D721Med (cell line): ENCODE measurements around the gene DDX10.
A peak's percentile ranks its signal among the peaks of the same experiment; 100 is the strongest.

Source experiments
- DNase-seq: peaks from one replicate; pipeline ENCODE4 v3.0.0; 2011; ENCODE audit warnings: low spot score; ENCODE audit not compliant: insufficient read length
- FAIRE-seq: peaks from 2 replicates; lab custom pipeline; 2011; peaks lifted over from hg19 to GRCh38; lab: Jason Lieb, UNC
- TF ChIP-seq, protein P1 (sequence below): IDR thresholded peaks from 2 replicates; pipeline ENCODE4 v1.5.1; 2012; ENCODE audit warnings: mild to moderate bottlenecking, control low read depth; ENCODE audit not compliant: insufficient read depth; ENCODE audit errors: missing control alignments

The DDX10 gene

DNA sequence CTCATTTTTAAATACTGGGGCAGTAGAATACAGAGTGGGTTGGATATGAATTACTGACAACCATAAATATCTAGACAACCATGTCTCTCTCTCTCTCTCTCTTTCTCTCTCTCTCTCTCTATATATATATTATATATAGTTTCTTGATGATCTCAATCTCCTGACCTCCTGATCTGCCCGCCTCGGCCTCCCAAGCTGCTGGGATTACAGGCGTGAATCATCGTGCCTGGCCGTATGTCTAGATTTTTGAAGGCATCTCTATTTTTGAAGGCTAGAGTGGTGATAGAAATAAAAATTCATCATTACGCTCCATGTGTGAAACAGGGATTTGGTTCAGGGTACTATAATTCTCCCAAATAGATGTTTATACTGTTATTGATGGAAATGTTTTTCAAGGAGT, 84.1 kb downstream of the DDX10 start:
- FAIRE-seq (no peak), DNase-seq (no peak)
- TF ChIP-seq, protein P1, sequence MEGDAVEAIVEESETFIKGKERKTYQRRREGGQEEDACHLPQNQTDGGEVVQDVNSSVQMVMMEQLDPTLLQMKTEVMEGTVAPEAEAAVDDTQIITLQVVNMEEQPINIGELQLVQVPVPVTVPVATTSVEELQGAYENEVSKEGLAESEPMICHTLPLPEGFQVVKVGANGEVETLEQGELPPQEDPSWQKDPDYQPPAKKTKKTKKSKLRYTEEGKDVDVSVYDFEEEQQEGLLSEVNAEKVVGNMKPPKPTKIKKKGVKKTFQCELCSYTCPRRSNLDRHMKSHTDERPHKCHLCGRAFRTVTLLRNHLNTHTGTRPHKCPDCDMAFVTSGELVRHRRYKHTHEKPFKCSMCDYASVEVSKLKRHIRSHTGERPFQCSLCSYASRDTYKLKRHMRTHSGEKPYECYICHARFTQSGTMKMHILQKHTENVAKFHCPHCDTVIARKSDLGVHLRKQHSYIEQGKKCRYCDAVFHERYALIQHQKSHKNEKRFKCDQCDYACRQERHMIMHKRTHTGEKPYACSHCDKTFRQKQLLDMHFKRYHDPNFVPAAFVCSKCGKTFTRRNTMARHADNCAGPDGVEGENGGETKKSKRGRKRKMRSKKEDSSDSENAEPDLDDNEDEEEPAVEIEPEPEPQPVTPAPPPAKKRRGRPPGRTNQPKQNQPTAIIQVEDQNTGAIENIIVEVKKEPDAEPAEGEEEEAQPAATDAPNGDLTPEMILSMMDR: no peak

DNA sequence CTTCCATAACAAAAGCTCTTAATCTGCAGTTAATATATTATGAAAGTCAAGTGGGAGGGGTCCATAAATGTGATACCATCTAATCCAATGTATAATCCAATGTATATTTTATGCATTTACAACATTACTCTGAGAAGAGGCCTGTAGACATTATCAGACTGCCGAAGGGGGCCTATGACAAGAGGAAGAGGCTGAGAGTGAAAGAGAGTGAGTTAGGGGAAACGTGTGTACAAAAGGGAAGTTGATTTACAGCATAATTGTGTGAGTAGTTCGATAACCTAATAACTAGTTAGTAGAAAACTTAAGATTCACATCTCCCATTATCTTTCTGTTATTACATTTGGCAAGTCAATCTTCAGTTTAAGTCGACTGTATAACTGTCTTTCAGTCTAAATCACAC, 86.6 kb downstream of the DDX10 start:
- TF ChIP-seq, protein P1: no peak
- FAIRE-seq (peak; percentile 41), DNase-seq (no peak)

DNA sequence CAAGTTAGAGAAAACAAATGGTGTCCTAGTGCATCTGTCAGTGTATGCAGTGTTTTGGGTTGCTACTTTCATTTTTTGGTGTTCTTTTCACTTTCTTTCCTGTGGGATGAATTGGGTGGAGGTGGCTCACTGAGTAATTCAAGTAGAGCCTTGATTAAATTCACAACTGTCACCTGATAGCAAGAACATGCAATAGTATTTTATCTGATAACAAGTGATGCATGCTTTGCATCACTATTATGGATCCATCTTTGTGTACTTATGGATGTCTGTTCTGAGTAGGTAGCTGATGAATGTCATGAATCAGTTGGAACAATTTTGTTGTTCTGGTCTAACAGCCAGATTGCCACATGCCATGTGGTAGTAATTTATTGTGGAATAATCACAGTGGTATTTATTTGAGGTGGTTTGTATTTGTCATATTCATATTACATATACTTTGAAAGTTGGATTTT, 87.5 kb downstream of the DDX10 start:
- FAIRE-seq (no peak), DNase-seq (no peak)
- TF ChIP-seq, protein P1: no peak

GRCh38 chr11:108754901-108755625, 90.2 kb downstream of the DDX10 start:
- DNase-seq (no peak), FAIRE-seq (no peak)
- TF ChIP-seq, protein P1: no peak

GRCh38 chr11:108757630-108758029, 92.8 kb downstream of the DDX10 start:
- FAIRE-seq (no peak), DNase-seq (no peak)
- TF ChIP-seq, protein P1: no peak

DNA sequence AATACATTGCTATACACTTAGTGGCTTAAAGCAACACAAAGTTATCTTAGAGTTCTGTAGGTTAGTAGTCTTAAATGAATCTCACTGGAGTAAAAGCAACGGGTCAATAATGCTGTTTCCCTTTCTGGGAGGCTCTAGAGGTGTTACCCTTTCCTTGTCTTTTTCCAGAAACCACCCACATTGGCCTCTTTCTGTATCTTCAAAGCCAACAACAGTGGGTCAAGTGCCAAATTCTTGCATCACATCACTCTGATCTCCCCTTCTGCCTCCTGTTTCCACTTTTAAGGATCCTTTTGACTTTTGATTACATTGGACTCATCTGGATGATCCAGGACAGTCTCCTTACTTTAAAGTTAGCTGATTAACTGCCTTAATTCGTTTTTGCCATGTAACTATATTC, 93.6 kb downstream of the DDX10 start:
- FAIRE-seq: no peak
- DNase-seq: no peak
- TF ChIP-seq, protein P1: no peak

DNA sequence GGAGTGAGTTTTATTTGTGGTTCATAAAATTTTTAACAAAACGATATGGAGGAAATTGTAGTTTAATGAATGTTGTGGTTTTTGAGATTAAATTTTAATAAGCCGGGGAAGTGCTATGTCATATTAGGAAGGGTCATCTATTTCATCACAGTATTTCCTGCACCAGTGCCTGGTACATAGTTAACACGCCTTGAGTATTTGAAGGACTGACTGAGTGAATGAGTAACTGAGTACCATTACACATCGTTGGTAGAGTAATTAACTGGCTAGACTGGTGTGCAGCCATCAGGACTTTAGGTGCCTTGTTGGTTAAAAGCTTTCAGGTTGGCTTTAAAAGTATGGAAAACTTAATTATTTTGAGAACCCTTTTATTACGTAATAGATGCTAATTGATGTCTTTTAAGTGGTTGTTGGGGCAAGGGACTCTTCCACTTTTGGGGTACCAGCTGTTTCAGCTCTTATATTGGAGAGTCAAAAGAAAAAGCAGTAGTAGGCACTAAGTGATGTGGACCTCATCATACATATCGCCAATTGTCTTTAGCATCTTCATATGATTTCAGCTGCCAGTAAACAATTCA, 101.8 kb downstream of the DDX10 start:
- DNase-seq (no peak), FAIRE-seq (no peak)
- TF ChIP-seq, protein P1: no peak
